Neutrophil (primary cell): ENCODE results near the gene ZBTB39.
"Not testable (repeated sequence)": the region's sequence is repeated elsewhere in the genome, so short reads cannot be mapped to it uniquely, and the experiment has no call there.

Experiments used
- H3K27ac ChIP-seq: fragments of 200-600 bp; sonication (generic); 2 replicates; pipeline ENCODE4 v1.5.1; 2016; ENCODE audit warnings: mild to moderate bottlenecking, moderate library complexity
- H3K27me3 ChIP-seq: fragments of 200-600 bp; sonication (generic); 2 replicates; pipeline ENCODE4 v1.6.0; 2016; ENCODE audit warnings: mild to moderate bottlenecking
- H3K36me3 ChIP-seq: fragments of 200-600 bp; sonication (generic); 2 replicates; pipeline ENCODE4 v1.5.1; 2017
- H3K4me1 ChIP-seq, 2 experiments: fragments of 200-600 bp in 1 of 2; sonication (generic) in 1 of 2; 1 replicate in 1 of 2; 2 replicates in 1 of 2; pipeline versions ENCODE4 v1.5.1 to v1.6.1; 2013 to 2016; ENCODE audit warnings: low read depth in 1 of 2, low read length in 1 of 2, mild to moderate bottlenecking in 1 of 2, moderate library complexity in 1 of 2; ENCODE audit not compliant: control insufficient read depth in 1 of 2, insufficient read depth in 1 of 2
- H3K4me3 ChIP-seq, 2 experiments: fragments of 200-600 bp in 1 of 2; sonication (generic) in 1 of 2; 1 replicate in 1 of 2; 2 replicates in 1 of 2; pipeline ENCODE4 v1.5.1; 2013 to 2016; ENCODE audit warnings: low read depth in 1 of 2, low read length in 1 of 2, mild to moderate bottlenecking in 1 of 2, moderate library complexity in 1 of 2
- H3K9me3 ChIP-seq: fragments of 200-600 bp; sonication (generic); 2 replicates; pipeline ENCODE4 v1.5.1; 2016
- CTCF ChIP-seq: fragments of 200-600 bp; sonication (generic); IDR thresholded peaks from 2 replicates; pipeline ENCODE4 v1.5.1; 2016; ENCODE audit warnings: antibody characterized with exemption

Gene ZBTB39

GRCh38 chr12:57018906-57019305 lies 12.6 kb upstream of the ZBTB39 start:
- no peak for TF ChIP-seq CTCF
- H3K27me3 ChIP-seq, result peaks cover 15% of the 10 kb centered on the region
- H3K4me1 ChIP-seq, result no peaks in the 10 kb centered on the region
- H3K36me3 ChIP-seq, result no peaks in the 10 kb centered on the region
- H3K9me3 ChIP-seq, result no peaks in the 10 kb centered on the region
- H3K27ac ChIP-seq, result no peak overlapping the region
- H3K4me3 ChIP-seq, result no peak overlapping the region

GRCh38 chr12:57018353-57018752 lies 12.0 kb upstream of the ZBTB39 start:
- not testable (repeated sequence) for H3K9me3 ChIP-seq, H3K36me3 ChIP-seq, H3K4me3 ChIP-seq, H3K27ac ChIP-seq, H3K4me1 ChIP-seq
- peaks cover 21% of the 10 kb centered on the region for H3K27me3 ChIP-seq

- no peak within 1 kb of the TSS for H3K27ac ChIP-seq
- H3K27me3 ChIP-seq, result peaks cover 22% of the 10 kb centered on the region
- no peaks in the 10 kb centered on the region for H3K9me3 ChIP-seq
- no peak for TF ChIP-seq CTCF
- no peaks in the 10 kb centered on the region for H3K4me1 ChIP-seq
- no peak within 1 kb of the TSS for H3K4me3 ChIP-seq
- H3K36me3 ChIP-seq, result no peaks in the 10 kb centered on the region
These were observed 10.0 kb upstream of the ZBTB39 start, which contains the start of gene TAC3 for GRCh38 chr12:57016348-57016747. Gene TAC3 (minus strand): TSS chr12:57016529. CDS start chr12:57015797, 732 bp downstream.

GRCh38 chr12:57012600-57013465 lies 6.5 kb upstream of the ZBTB39 start:
- no peak overlapping the region for H3K4me3 ChIP-seq
- H3K27ac ChIP-seq, result no peak overlapping the region
- H3K4me1 ChIP-seq, result no peaks in the 10 kb centered on the region
- H3K36me3 ChIP-seq, result no peaks in the 10 kb centered on the region
- no peaks in the 10 kb centered on the region for H3K9me3 ChIP-seq
- no peak for TF ChIP-seq CTCF
- H3K27me3 ChIP-seq, result peaks cover 22% of the 10 kb centered on the region

- Histone ChIP-seq H3K4me1 (peaks cover 2 to 3% of the 10 kb centered on the region in 2 experiments), H3K27ac (no peak overlapping the region), H3K4me3 (no peak overlapping the region), H3K9me3 (no peaks in the 10 kb centered on the region), H3K36me3 (no peaks in the 10 kb centered on the region), H3K27me3 (peaks cover 24% of the 10 kb centered on the region)
- TF ChIP-seq CTCF, result no peak
These were observed 5.4 kb upstream of the ZBTB39 start for GRCh38 chr12:57011438-57012424.
